ENCODE data around the gene TBL3.
"Not testable (repeated sequence)": the region's sequence is repeated elsewhere in the genome, so short reads cannot be mapped to it uniquely, and the experiment has no call there.

Gene TBL3

GRCh38 chr16:1938910-1939309 lies 32.9 kb upstream of the TBL3 start:
- H3K4me3 ChIP-seq (ENCODE audit: control insufficient read depth, low read depth, low read length) = no peak overlapping the region
- DNase-seq (ENCODE audit: low read depth) = no peak
- no peak for TF ChIP-seq CTCF (conservative IDR thresholded peaks at IDR 0.05; ENCODE audit: control insufficient read depth, insufficient read depth, low read depth, low read length)

- H3K4me3 ChIP-seq (ENCODE audit: control insufficient read depth, low read depth, low read length); DNase-seq (ENCODE audit: low read depth): not testable (repeated sequence)
Measured at GRCh38 chr16:1939833-1940232, 32.0 kb upstream of the TBL3 start.

- DNase-seq (ENCODE audit: low read depth) = no peak
- TF ChIP-seq CTCF (conservative IDR thresholded peaks at IDR 0.05; ENCODE audit: control insufficient read depth, insufficient read depth, low read depth, low read length) = no peak
- no peak overlapping the region for H3K4me3 ChIP-seq (ENCODE audit: control insufficient read depth, low read depth, low read length)
Measured at GRCh38 chr16:1940273-1941161, 31.3 kb upstream of the TBL3 start.

GRCh38 chr16:1941162-1942046 lies 30.4 kb upstream of the TBL3 start:
- TF ChIP-seq CTCF (conservative IDR thresholded peaks at IDR 0.05; ENCODE audit: control insufficient read depth, insufficient read depth, low read depth, low read length) = no peak
- DNase-seq (ENCODE audit: low read depth) = no peak
- no peak overlapping the region for H3K4me3 ChIP-seq (ENCODE audit: control insufficient read depth, low read depth, low read length)

GRCh38 chr16:1942047-1942809 lies 29.6 kb upstream of the TBL3 start:
- DNase-seq (ENCODE audit: low read depth) = peak; percentile 41
- peak overlapping the region; percentile 83 for H3K4me3 ChIP-seq (ENCODE audit: control insufficient read depth, low read depth, low read length)
- TF ChIP-seq CTCF (conservative IDR thresholded peaks at IDR 0.05; ENCODE audit: control insufficient read depth, insufficient read depth, low read depth, low read length) = no peak

GRCh38 chr16:1942810-1943726 lies 28.8 kb upstream of the TBL3 start, which contains the start of gene MSRB1:
MSRB1 (minus strand) TSS chr16:1943199; CDS start chr16:1943156, 43 bp downstream.
- peak; percentile 96 for DNase-seq (ENCODE audit: low read depth)
- peak within 1 kb of the TSS; percentile 83 for H3K4me3 ChIP-seq (ENCODE audit: control insufficient read depth, low read depth, low read length)
- TF ChIP-seq CTCF (conservative IDR thresholded peaks at IDR 0.05; ENCODE audit: control insufficient read depth, insufficient read depth, low read depth, low read length) = no peak
